RWPE2 (cell line): ENCODE data around the gene ABHD10.

Source experiments
- ATAC-seq: fragments of 200-7000 bp; cut with Tn5 transposase; 3 replicates; pipeline ENCODE4 v1.9.1; 2021; ENCODE audit warnings: low read depth
- DNase-seq: peaks from one replicate; pipeline ENCODE4 v3.0.0-alpha.2; 2020; ENCODE audit warnings: low spot score
- H3K27ac ChIP-seq: fragments of 450-650 bp; 2 replicates; pipeline ENCODE4 v1.5.1; 2017; ENCODE audit warnings: mild to moderate bottlenecking; ENCODE audit not compliant: poor library complexity, severe bottlenecking
- H3K27me3 ChIP-seq: fragments of 250-450 bp; sonication (Bioruptor Pico); 2 replicates; pipeline ENCODE4 v1.5.1; 2021; ENCODE audit warnings: mild to moderate bottlenecking, moderate library complexity; ENCODE audit not compliant: insufficient read depth, poor library complexity, severe bottlenecking
- H3K36me3 ChIP-seq: fragments of 250-450 bp; sonication (Bioruptor Pico); 2 replicates; pipeline ENCODE4 v1.5.1; 2020; ENCODE audit warnings: low read depth, mild to moderate bottlenecking, moderate library complexity
- H3K4me1 ChIP-seq: fragments of 250-450 bp; sonication (Bioruptor Pico); 2 replicates; pipeline ENCODE4 v1.5.1; 2021; ENCODE audit warnings: mild to moderate bottlenecking, moderate library complexity; ENCODE audit not compliant: insufficient read depth, poor library complexity, severe bottlenecking
- H3K4me3 ChIP-seq: fragments of 250-450 bp; sonication (Bioruptor Pico); 2 replicates; pipeline ENCODE4 v1.5.1; 2021; ENCODE audit warnings: mild to moderate bottlenecking, moderate library complexity; ENCODE audit not compliant: severe bottlenecking
- H3K9me3 ChIP-seq: fragments of 250-450 bp; sonication (Bioruptor Pico); 2 replicates; pipeline ENCODE4 v1.5.1; 2021; ENCODE audit warnings: mild to moderate bottlenecking, moderate library complexity; ENCODE audit not compliant: severe bottlenecking
- TF ChIP-seq, protein P1 (sequence below): fragments of 450-650 bp; IDR thresholded peaks from one replicate; pipeline ENCODE4 v1.5.1; 2017; ENCODE audit warnings: mild to moderate bottlenecking, moderate library complexity; ENCODE audit not compliant: poor library complexity, severe bottlenecking

Gene ABHD10

DNA sequence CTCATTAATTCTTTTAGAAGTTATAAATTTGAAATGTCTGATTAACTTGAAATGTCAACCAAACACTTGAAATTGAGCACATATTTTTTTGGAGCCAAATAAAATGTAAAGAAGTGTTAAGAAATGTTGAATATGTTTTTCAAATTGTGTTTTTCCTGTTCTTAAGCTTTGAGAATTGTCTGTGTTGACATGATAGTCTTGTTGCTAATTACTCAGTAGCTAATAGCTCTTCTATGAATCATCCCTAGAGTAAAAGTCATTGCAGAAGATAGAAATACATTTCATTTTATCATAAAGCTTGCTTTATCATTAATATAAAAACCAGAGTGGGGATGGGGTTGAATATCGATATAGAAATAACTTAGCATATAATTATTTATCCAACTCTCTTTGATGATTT, 41.9 kb upstream of the ABHD10 start:
- Histone ChIP-seq H3K27ac (peak overlapping the region; percentile 99), H3K4me1 (peaks cover 45% of the 10 kb centered on the region)

DNA sequence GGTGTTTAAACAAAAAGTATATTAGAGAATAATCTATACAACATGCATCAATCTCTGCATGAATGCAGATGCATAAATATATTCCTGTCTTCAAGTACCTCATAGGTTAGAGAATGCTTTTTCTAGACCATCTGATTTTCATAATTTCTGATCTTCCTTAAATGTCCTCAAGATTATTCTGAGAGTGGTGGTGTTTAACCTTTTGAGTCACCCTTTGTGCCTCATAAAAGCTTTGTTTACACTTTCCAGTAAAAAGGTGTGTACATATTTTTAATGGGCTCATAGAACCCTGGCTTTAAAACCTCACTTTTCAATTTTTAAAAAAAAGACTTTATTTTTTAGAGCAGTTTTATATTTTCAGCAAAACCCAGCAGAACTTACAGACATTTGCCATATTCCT, 41.0 kb upstream of the ABHD10 start:
- ATAC-seq (no peak), DNase-seq (no peak)
- H3K36me3 ChIP-seq: peaks cover 88% of the 10 kb centered on the region
- peaks cover 50% of the 10 kb centered on the region for H3K4me1 ChIP-seq
- H3K27ac ChIP-seq: peak overlapping the region; percentile 99
- H3K4me3 ChIP-seq: no peak overlapping the region
- TF ChIP-seq, protein P1, sequence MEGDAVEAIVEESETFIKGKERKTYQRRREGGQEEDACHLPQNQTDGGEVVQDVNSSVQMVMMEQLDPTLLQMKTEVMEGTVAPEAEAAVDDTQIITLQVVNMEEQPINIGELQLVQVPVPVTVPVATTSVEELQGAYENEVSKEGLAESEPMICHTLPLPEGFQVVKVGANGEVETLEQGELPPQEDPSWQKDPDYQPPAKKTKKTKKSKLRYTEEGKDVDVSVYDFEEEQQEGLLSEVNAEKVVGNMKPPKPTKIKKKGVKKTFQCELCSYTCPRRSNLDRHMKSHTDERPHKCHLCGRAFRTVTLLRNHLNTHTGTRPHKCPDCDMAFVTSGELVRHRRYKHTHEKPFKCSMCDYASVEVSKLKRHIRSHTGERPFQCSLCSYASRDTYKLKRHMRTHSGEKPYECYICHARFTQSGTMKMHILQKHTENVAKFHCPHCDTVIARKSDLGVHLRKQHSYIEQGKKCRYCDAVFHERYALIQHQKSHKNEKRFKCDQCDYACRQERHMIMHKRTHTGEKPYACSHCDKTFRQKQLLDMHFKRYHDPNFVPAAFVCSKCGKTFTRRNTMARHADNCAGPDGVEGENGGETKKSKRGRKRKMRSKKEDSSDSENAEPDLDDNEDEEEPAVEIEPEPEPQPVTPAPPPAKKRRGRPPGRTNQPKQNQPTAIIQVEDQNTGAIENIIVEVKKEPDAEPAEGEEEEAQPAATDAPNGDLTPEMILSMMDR: no peak
- H3K9me3 ChIP-seq: no peaks in the 10 kb centered on the region
- H3K27me3 ChIP-seq: no peaks in the 10 kb centered on the region

More for the DNA sequence above, 41.9 kb upstream of the ABHD10 start:
- DNase-seq (no peak), ATAC-seq (peak; percentile 60; the same call in 2 of the 3 replicates)
- Histone ChIP-seq H3K9me3 (no peaks in the 10 kb centered on the region), H3K27me3 (no peaks in the 10 kb centered on the region), H3K36me3 (peaks cover 88% of the 10 kb centered on the region), H3K4me3 (no peak overlapping the region)
- TF ChIP-seq, protein P1: no peak

- peak overlapping the region; percentile 14 for H3K27ac ChIP-seq
- no peak overlapping the region for H3K4me3 ChIP-seq
- no peak for ATAC-seq
- peaks cover 54% of the 10 kb centered on the region for H3K4me1 ChIP-seq
- no peak for DNase-seq
- H3K9me3 ChIP-seq: no peaks in the 10 kb centered on the region
- H3K27me3 ChIP-seq: no peaks in the 10 kb centered on the region
- H3K36me3 ChIP-seq: peaks cover 90% of the 10 kb centered on the region
- TF ChIP-seq, protein P1: no peak
Measured at GRCh38 chr3:111939873-111940272, 39.0 kb upstream of the ABHD10 start.

DNA sequence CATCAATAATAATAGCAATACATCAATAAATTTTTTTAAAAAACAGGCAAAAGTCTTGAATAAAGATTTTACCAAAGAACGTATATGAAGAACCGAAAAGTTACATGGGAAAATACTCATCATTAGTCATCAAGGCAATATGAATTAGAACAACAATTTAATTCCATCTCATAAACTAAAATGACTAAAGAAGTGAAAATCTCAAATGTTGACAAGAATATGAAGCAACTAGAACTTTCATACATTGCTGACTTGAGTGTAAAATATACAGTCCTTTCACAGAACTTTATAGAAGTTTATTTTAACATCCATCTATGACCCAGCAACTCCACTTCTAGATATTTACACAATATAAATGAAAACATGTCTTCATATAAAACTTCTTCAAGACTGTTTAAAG, 35.3 kb upstream of the ABHD10 start:
- TF ChIP-seq, protein P1: no peak
- Histone ChIP-seq H3K4me1 (peaks cover 19% of the 10 kb centered on the region), H3K27ac (peak overlapping the region; percentile 65), H3K9me3 (no peaks in the 10 kb centered on the region), H3K27me3 (no peaks in the 10 kb centered on the region), H3K4me3 (no peak overlapping the region), H3K36me3 (peaks cover 98% of the 10 kb centered on the region)
- DNase-seq: no peak
- ATAC-seq: peak; percentile 51; the same call in 2 of the 3 replicates

DNA sequence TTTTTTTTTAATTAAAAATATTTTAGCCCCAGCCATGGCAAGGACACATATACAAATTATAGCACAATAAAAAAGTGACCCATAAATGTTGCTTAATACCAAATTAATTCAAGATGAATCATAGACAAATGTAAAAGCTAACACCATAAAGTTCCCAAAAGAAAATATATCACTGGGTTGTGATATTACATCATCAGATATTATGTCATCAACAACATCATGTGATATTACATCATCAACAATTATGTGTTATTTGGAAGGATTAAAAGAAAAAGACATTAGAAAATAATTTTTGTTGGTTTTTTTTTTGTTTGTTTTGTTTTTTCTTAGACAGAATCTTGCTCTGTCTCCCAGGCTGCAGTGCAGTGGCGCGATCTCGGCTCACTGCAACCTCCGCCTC, 34.5 kb upstream of the ABHD10 start:
- DNase-seq: no peak
- Histone ChIP-seq H3K9me3 (no peaks in the 10 kb centered on the region), H3K4me1 (peaks cover 19% of the 10 kb centered on the region), H3K27me3 (no peaks in the 10 kb centered on the region), H3K36me3 (peaks cover 98% of the 10 kb centered on the region), H3K4me3 (no peak overlapping the region), H3K27ac (peak overlapping the region; percentile 65)
- TF ChIP-seq, protein P1: no peak
- ATAC-seq: peak; percentile 29; the same call in 1 of the 3 replicates
